HG03025 (cell line): ENCODE measurements around the gene TBX4.
"Not testable (repeated sequence)": the region's sequence is repeated elsewhere in the genome, so short reads cannot be mapped to it uniquely, and the experiment has no call there.

Experiments
- ATAC-seq: cut with Tn5 transposase; IDR thresholded peaks from one replicate; pipeline ENCODE4 v1.9.1; 2021; ENCODE audit warnings: mild to moderate bottlenecking, moderate library complexity; ENCODE audit not compliant: unreplicated experiment, low FRiP score

TBX4 gene

DNA sequence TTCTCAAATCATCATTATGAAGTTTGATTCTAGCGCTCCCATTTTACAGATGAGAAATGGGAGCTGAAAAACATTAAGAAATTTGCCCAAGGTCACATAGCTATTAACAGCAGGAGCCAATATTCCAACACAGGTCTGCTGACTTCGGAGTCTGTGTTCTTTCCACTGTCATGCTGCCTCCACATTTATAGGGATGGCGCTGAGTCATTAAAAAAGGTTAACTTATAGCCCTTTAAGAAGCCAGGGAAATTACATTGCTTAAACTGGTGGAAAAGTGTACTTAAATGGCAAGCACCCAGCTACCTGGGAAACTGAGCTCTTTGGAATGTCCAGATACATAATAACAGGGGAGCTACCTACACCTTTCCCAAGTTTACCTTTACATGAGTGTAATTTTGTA is 65.0 kb downstream of the TBX4 start:
- no peak for ATAC-seq

- ATAC-seq, result no peak
These were observed 65.8 kb downstream of the TBX4 start for GRCh38 chr17:61517843-61518606.

- ATAC-seq, result no peak
These were observed 66.9 kb downstream of the TBX4 start for GRCh38 chr17:61519139-61519538.

DNA sequence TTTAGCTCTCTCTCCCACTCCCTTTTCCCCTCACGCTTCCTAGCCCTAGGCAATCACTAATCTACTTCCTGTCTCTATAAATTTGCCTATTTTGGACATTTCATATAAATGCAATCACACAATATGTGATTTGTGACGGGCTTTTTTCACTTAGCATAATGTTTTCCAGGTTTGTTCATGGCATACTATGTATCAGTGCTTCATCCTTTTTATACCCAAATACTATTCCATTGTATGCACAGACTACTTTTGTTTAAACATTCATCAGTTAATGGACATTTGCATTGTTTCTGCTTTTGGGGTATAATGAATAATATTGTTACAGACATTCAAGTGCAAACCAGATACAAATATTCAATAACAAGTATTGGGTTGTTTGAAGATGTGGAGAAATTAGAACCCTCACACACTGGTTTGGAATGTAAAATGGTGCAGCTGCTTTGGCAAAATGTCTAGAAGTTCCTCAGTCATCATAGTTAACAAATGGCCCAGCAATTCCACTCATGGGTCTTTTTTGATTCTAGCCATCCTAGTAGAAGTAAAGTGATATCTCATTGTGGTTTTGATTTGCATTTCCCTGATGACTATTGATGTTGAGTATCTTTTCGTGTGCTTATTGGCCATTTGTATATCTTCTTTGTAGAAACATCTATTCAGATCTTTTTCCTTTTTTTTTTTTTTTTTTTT is 67.7 kb downstream of the TBX4 start:
- no peak for ATAC-seq

GRCh38 chr17:61520897-61521296 is 68.7 kb downstream of the TBX4 start:
- no peak for ATAC-seq

- ATAC-seq, result no peak
These were observed 69.9 kb downstream of the TBX4 start for GRCh38 chr17:61522088-61522487.

DNA sequence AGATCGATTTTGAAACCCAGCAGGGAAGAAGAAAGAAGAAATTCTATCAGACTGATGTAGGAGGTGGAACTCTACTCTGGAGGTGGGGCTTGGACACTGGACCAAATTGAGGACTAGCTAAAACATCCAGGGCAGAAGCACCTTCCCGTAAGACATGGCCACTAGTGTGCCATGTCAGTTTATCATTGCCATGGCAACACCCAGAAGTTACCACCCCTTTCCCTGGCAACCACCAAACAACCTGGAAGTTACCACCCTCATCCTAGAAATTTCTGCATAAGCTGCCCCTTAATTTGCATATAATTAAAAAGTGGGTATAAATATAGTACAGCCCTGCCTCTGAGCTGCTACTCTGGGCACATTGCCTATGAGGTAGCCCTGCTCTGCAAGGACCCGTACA is 72.1 kb downstream of the TBX4 start:
- no peak for ATAC-seq

GRCh38 chr17:61527441-61527840 is 75.2 kb downstream of the TBX4 start:
- ATAC-seq, result not testable (repeated sequence)

GRCh38 chr17:61528171-61528570 is 75.9 kb downstream of the TBX4 start:
- ATAC-seq, result no peak

GRCh38 chr17:61531223-61531622 is 79.0 kb downstream of the TBX4 start:
- no peak for ATAC-seq

DNA sequence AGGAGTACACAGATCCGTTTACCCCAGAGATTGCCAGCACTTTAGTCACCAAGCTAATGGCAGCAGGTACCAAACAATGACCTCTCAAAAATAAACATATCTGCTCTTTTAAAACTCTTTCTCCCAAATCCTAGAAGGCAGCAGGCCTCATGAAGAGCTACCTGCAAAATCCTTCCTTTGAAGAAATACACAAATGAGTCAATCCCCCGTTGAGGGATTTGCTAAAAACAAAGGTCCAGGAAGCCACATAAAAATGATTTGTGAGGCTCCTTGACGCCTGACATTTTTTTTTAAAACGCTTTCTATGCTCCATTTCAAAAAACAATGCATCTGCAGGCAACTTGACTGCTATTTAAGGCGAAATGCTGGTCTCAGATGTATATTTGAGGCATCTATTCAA is 80.6 kb downstream of the TBX4 start:
- no peak for ATAC-seq

GRCh38 chr17:61533797-61534196 is 81.6 kb downstream of the TBX4 start:
- ATAC-seq, result no peak

GRCh38 chr17:61534414-61534813 is 82.2 kb downstream of the TBX4 start:
- no peak for ATAC-seq
